Effector memory CD4-positive, alpha-beta T cell (primary cell): Measurements from ENCODE around the gene KAT14.
"Not testable (repeated sequence)": the region's sequence is repeated elsewhere in the genome, so short reads cannot be mapped to it uniquely, and the experiment has no call there.

Experiments
- DNase-seq, 3 donors: peaks; one replicate each; pipeline ENCODE4 v3.0.0-alpha.2; 2020
- H3K27ac ChIP-seq: 2 replicates; pipeline ENCODE4 v1.7.0; 2013; ENCODE audit warnings: mild to moderate bottlenecking, low read length, moderate library complexity; ENCODE audit not compliant: insufficient read depth, poor library complexity, severe bottlenecking
- H3K27me3 ChIP-seq: replicated peaks from 2 replicates; pipeline ENCODE4 v1.7.0; 2013; ENCODE audit warnings: mild to moderate bottlenecking, low read length; ENCODE audit not compliant: insufficient read depth, control insufficient read depth, poor library complexity, severe bottlenecking
- H3K36me3 ChIP-seq: 2 replicates; pipeline ENCODE4 v1.7.0; 2013; ENCODE audit warnings: mild to moderate bottlenecking, low read length, moderate library complexity; ENCODE audit not compliant: control insufficient read depth, insufficient read depth
- H3K4me1 ChIP-seq: 2 replicates; pipeline ENCODE4 v1.7.0; 2013; ENCODE audit warnings: low read length, mild to moderate bottlenecking; ENCODE audit not compliant: control insufficient read depth, insufficient read depth, poor library complexity, severe bottlenecking
- H3K4me3 ChIP-seq: 2 replicates; pipeline ENCODE4 v1.7.0; 2013; ENCODE audit warnings: low read length, low read depth, mild to moderate bottlenecking; ENCODE audit not compliant: insufficient read depth, poor library complexity, severe bottlenecking
- H3K9me3 ChIP-seq: 2 replicates; pipeline ENCODE4 v1.7.0; 2013; ENCODE audit warnings: mild to moderate bottlenecking, low read length, moderate library complexity; ENCODE audit not compliant: control insufficient read depth

The KAT14 gene

DNA sequence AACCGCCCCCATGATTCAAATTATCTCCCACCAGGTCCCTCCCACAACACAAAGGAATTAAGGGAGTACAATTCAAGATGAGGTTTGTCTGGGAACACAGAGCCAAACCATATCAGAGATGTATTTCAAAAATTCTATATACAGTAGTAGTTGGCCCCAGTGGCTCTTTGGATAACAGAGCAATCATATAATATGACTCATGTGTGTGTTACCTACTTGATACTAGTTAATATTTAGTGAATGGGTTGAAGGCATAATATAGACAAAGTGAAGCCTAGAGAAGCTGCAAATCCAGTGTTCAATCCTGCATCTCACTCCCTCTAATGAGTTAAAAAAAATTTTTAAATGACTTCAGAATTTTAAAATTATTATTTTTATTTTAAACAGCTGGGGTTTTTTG is 43.2 kb downstream of the KAT14 start:
- Histone ChIP-seq H3K9me3 (no peaks in the 10 kb centered on the region), H3K36me3 (peaks cover 28% of the 10 kb centered on the region), H3K4me3 (no peak overlapping the region), H3K27me3 (no peaks in the 10 kb centered on the region), H3K4me1 (no peaks in the 10 kb centered on the region), H3K27ac (no peak overlapping the region)
- DNase-seq = no peak

DNA sequence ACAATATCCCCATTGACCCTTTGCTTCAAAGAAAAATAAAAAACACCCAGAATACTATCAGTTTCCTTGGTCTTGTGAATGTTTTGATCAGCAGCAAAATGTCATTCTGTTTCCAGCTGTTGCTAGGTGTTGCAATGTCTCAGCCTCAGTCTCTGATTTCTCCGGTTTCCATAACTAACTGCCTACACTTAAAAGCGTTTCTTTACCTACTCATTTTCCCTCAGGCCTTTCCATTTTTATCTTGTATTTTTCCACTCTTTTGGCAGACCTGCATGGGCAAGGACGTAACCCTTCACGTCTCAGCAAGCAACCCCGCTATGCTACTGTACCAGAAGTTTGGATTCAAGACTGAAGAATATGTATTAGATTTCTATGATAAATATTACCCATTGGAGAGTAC is 49.4 kb downstream of the KAT14 start:
- Histone ChIP-seq H3K9me3 (no peaks in the 10 kb centered on the region), H3K27ac (no peak overlapping the region), H3K27me3 (no peaks in the 10 kb centered on the region), H3K4me3 (no peak overlapping the region), H3K4me1 (no peaks in the 10 kb centered on the region), H3K36me3 (peaks cover 55% of the 10 kb centered on the region)
- no peak for DNase-seq

DNA sequence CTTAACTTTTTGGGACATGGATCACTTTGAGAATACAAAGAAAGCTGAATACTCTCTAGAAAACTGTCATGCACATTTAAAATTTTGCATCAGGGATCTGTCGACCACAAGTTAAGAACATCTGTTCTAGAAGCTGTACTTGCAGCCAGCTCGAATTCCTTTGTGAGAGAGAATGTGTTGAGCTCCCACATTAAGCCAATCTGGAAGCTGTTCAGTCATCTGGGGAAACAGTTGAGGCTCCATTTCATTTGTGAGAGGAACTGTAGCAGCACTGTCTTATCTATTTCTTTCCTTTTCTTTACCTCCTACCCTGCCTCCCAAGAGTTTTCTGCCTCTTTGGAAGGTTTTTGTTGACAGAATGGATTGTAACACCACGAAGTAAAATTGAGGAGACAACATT is 50.8 kb downstream of the KAT14 start:
- Histone ChIP-seq H3K27ac (no peak overlapping the region), H3K27me3 (no peaks in the 10 kb centered on the region), H3K9me3 (no peaks in the 10 kb centered on the region), H3K36me3 (peaks cover 48% of the 10 kb centered on the region), H3K4me1 (no peaks in the 10 kb centered on the region), H3K4me3 (no peak overlapping the region)
- DNase-seq = no peak

DNA sequence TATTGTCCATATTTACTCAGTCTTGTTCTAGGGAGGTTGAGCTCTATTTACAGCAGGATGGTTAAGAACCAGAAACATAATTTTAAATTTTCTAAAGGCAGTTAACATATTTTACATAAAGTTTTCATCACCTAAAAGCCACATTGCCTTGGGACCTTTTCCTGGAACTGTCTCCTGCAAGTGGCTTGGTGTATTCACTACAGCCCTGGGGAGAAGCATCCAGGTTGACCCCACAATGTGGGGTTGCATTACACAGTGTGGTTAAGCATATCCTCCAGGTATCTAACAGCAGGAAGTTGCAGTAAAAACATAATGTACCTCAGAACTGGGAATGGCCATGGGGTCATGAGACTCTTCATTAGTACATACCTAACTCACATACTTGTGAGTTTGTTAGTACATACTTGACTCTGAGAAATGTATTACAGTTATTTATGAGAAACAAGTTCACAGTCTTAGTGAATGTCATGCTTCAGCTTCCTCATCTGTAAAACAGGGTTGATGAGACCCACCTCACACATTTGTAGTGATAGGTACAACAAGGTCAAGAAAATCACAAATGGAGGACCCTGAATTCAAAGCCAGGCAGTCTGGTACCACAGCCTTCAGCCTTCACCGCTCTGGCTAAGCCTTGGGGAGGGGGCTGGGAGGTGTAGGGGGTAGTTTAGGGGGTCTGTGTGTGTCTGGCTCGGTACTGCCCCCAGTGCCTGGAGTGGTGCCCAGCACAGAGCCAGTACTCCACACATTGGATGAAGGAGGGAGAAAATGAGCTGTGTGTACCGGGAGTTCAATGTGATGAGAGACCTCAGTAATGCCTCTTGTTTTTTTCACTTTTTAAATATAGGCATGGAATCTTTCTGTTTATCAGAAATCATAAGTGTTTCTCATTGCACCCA is 52.9 kb downstream of the KAT14 start:
- H3K9me3 ChIP-seq = no peaks in the 10 kb centered on the region
- no peak for DNase-seq
- no peak overlapping the region for H3K27ac ChIP-seq
- H3K4me1 ChIP-seq = no peaks in the 10 kb centered on the region
- no peak overlapping the region for H3K4me3 ChIP-seq
- H3K36me3 ChIP-seq = peaks cover 29% of the 10 kb centered on the region
- H3K27me3 ChIP-seq = no peaks in the 10 kb centered on the region

DNA sequence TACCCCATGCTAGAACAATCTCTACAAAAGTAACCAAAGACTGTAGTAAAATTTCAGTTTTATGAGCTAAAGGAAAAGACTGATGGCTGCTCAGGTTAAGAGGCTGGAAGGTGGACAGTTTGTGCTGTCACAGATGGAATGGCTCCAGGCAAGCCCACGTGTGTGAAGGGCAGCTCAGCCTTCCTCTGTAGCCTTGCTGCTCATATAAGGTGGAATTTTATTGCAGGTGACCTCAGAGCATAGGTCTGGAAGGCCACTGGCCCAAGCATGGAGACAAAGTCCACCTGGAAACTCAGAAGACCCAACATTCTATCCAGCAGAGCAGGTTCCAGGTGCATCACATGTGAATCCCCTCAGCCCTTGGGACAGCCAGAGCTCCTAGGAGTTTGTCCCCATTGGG is 53.6 kb downstream of the KAT14 start:
- Histone ChIP-seq H3K27me3 (no peaks in the 10 kb centered on the region), H3K36me3 (peaks cover 22% of the 10 kb centered on the region), H3K4me3 (no peak overlapping the region), H3K4me1 (no peaks in the 10 kb centered on the region), H3K9me3 (no peaks in the 10 kb centered on the region), H3K27ac (no peak overlapping the region)
- DNase-seq = no peak

DNA sequence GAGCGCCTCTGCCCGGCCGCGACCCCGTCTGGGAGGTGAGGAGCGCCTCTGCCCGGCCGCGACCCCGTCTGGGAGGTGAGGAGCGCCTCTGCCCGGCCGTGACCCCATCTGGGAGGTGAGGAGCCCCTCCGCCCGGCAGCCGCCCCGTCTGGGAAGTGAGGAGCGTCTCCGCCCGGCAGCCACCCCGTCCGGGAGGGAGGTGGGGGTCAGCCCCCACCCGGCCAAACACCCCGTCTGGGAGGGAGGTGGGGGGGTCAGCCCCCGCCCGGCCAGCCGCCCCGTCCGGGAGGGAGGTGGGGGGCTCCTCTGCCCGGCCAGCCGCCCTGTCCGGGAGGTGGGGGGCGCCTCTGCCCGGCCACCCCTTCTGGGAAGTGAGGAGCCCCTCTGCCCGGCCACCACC is 56.8 kb downstream of the KAT14 start:
- not testable (repeated sequence) for H3K9me3 ChIP-seq, DNase-seq, H3K27ac ChIP-seq, H3K4me3 ChIP-seq, H3K4me1 ChIP-seq, H3K36me3 ChIP-seq, H3K27me3 ChIP-seq

DNA sequence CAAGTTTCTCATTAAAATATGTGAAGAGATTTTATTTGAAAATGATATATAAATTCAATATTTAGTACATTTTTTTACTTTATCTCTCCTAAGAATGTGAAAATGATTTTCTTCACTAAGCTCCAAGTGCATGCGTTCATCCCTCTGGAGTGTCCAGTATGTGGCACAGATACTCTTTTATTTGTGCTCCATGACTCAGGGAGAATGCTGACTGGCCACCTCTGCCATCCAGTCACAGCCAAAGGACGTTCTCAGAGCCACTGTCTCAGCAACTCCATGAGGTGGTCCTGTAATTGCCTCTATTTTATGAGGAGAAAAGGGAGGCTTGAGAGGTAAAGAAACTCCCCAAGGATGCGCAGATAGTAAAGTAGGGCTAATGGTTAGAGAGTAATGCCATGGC is 58.3 kb downstream of the KAT14 start:
- H3K36me3 ChIP-seq = no peaks in the 10 kb centered on the region
- H3K4me1 ChIP-seq = no peaks in the 10 kb centered on the region
- no peaks in the 10 kb centered on the region for H3K9me3 ChIP-seq
- DNase-seq = no peak
- no peaks in the 10 kb centered on the region for H3K27me3 ChIP-seq
- H3K4me3 ChIP-seq = no peak overlapping the region
- no peak overlapping the region for H3K27ac ChIP-seq

DNA sequence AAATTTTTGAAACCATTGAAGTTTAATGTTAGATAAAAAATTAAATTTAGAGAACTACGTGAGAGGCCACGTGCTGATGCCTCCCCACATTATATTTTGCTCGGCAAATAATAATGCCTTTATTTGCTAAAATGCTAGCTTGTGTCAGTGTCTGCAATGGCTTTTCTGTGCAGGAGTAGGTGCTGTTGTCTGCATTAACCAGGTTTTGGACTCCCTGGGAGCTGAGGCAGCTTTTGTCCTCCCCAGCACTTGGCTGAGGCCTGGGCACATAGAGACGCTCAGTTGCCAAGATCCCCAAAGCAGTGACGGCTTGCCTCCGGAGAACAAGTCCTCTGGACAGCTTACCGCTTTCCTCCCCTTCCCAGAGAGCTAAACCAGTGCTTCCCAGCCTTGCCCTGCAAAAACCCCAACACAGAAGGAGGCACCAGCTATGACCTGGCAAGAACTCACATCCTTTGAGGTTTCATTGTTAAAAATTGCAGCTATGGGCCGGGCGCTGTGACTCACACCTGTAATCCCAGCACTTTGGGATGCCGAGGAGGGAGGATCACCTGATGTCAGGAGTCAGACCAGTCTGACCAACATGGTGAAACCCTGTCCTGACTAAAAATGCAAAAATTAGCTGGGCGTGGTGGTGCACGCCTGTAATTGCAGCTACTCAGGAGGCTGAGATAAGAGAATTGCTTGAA is 59.9 kb downstream of the KAT14 start:
- no peaks in the 10 kb centered on the region for H3K4me1 ChIP-seq
- H3K27ac ChIP-seq = no peak overlapping the region
- H3K4me3 ChIP-seq = no peak overlapping the region
- no peaks in the 10 kb centered on the region for H3K27me3 ChIP-seq
- DNase-seq = no peak
- no peaks in the 10 kb centered on the region for H3K36me3 ChIP-seq
- no peaks in the 10 kb centered on the region for H3K9me3 ChIP-seq

DNA sequence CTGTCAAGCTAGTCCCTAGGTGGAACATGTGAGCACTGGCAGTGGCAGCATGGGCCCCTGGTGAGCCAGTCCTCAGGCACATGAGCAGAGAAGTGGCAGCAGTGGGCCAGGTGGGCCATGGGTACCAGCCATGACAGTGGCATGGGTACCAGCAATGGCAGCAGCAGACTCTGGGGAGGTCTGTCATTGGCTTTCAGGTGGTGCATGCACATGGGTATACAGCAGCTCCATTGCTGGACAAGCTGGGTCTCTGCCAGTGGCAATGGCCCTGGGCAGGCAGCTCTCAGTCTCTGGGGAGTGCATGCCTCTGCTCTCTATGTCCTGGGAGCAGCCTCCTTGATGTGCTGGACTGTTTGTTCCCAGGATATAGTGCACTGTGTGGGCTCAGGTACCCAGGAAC is 65.3 kb downstream of the KAT14 start:
- Histone ChIP-seq H3K27me3 (no peaks in the 10 kb centered on the region), H3K4me3 (no peak overlapping the region), H3K27ac (no peak overlapping the region), H3K36me3 (no peaks in the 10 kb centered on the region), H3K4me1 (no peaks in the 10 kb centered on the region), H3K9me3 (no peaks in the 10 kb centered on the region)
- DNase-seq = no peak

DNA sequence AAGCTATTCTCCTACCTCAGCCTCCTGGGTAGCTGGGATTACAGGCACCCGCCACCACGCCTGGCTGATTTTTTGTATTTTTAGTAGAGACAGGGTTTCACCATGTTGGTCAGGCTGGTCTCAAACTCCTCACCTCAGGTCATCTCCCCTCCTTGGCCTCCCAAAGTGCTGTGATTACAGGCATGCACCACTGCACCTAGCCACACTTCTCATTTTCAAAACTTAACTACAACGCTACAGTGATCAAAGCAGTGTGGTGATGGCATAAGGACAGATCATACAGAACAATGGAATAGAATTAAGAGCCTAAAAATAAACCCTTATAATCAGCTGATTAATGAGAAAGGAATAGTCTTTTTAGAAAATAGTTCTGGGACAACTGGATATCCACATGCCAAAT is 66.0 kb downstream of the KAT14 start:
- not testable (repeated sequence) for H3K27me3 ChIP-seq, H3K27ac ChIP-seq, H3K4me3 ChIP-seq, H3K4me1 ChIP-seq, H3K9me3 ChIP-seq, H3K36me3 ChIP-seq, DNase-seq
